K562 (cell line): ENCODE measurements around the gene ANKDD1A. TPM values are rescaled to one million over a fixed set of nuclear protein-coding genes. Genes with fewer than 3 reads are reported as not detected.

ENCODE experiments used
- ATAC-seq: fragments of 200-7000 bp; cut with Tn5 transposase; 3 replicates; pipeline ENCODE4 v1.9.1; 2020; ENCODE audit warnings: moderate library complexity
- BruUV-seq: library from RNA; stranded (reverse); fragments of 400-500 nt; replicated peaks from 2 replicates; lab custom pipeline; 2021; lab: Mats Ljungman, UMichigan
- CTCF ChIA-PET: fragments of 300-600 bp; formaldehyde crosslinking; extraction: SDS; loops from one replicate; lab custom pipeline; 2021; ENCODE audit warnings: low intra/inter-chr PET ratio; lab: Yijun Ruan, JAX
- POLR2A ChIA-PET: fragments of 300-600, 350-650 bp; sonication (Branson Sonifier 250); formaldehyde crosslinking; extraction: SDS; loops from one replicate; lab custom pipeline; 2021; ENCODE audit warnings: antibody characterized with exemption, inconsistent platforms; lab: Yijun Ruan, JAX
- DNase-seq, 4 experiments: peaks; one replicate each; pipeline versions ENCODE4 v3.0.0 to v3.0.0-alpha.2; 2011 to 2018; ENCODE audit warnings: low spot score in 3 of 4, mixed read lengths in 3 of 4; ENCODE audit errors: extremely low read depth in 1 of 4
- FAIRE-seq: peaks from 2 replicates; lab custom pipeline; 2011; peaks lifted over from hg19 to GRCh38; lab: Jason Lieb, UNC
- H2AFZ ChIP-seq: 2 replicates; pipeline ENCODE4 v1.6.0; 2011; ENCODE audit warnings: low read depth, low read length, control low read depth, inconsistent platforms
- H3K27ac ChIP-seq: fragments of 200-600 bp; 3 replicates; pipeline ENCODE4 v1.8.0; 2011; ENCODE audit warnings: low read depth, mild to moderate bottlenecking, control low read depth, inconsistent platforms, low read length, moderate library complexity, mixed read lengths; ENCODE audit errors: extremely low read depth
- H3K27me3 ChIP-seq, 2 experiments: fragments of 300-600 bp in 1 of 2; 2 replicates in 1 of 2; 3 replicates in 1 of 2; pipeline versions ENCODE4 v1.6.0 to v1.8.0; 2011; ENCODE audit warnings: inconsistent platforms in 2 of 2, low read length in 2 of 2, mild to moderate bottlenecking in 1 of 2, mixed read lengths in 1 of 2, moderate library complexity in 1 of 2; ENCODE audit not compliant: control insufficient read depth in 2 of 2, insufficient read depth in 2 of 2
- H3K36me3 ChIP-seq: fragments of 300-600 bp; 3 replicates; pipeline ENCODE4 v1.8.0; 2011; ENCODE audit warnings: mild to moderate bottlenecking, low read length, inconsistent platforms; ENCODE audit not compliant: control insufficient read depth, insufficient read depth
- H3K4me1 ChIP-seq, 2 experiments: fragments of 200-600 bp in 1 of 2; replicated peaks in 1 of 2; 2 replicates in 1 of 2; 3 replicates in 1 of 2; pipeline versions ENCODE4 v1.5.1 to v1.8.0; 2011; ENCODE audit warnings: inconsistent platforms in 2 of 2, low read length in 2 of 2, mild to moderate bottlenecking in 1 of 2, mixed read lengths in 1 of 2, moderate library complexity in 1 of 2; ENCODE audit not compliant: control insufficient read depth in 2 of 2, insufficient read depth in 2 of 2
- H3K4me2 ChIP-seq: 2 replicates; pipeline ENCODE4 v1.6.1; 2011; ENCODE audit warnings: low read length, control low read depth, inconsistent platforms, mixed read lengths; ENCODE audit not compliant: insufficient read depth
- H3K4me3 ChIP-seq: fragments of 200-600 bp; sonication (generic), shearing (Covaris generic); 2 replicates; pipeline ENCODE4 v1.5.1; 2016; ENCODE audit warnings: control low read depth, inconsistent platforms
- H3K79me2 ChIP-seq: fragments of 200-600 bp; 3 replicates; pipeline ENCODE4 v1.8.0; 2011; ENCODE audit warnings: low read length, inconsistent platforms; ENCODE audit not compliant: control insufficient read depth, insufficient read depth
- H3K9ac ChIP-seq, 2 experiments: 2 replicates each; pipeline versions ENCODE4 v1.6.0 to v1.6.1; 2011; ENCODE audit warnings: low read depth in 2 of 2, low read length in 2 of 2, control low read depth in 1 of 2, inconsistent platforms in 1 of 2, mild to moderate bottlenecking in 1 of 2, mixed read lengths in 1 of 2; ENCODE audit not compliant: insufficient read depth in 1 of 2
- H3K9me1 ChIP-seq: one replicate; pipeline ENCODE4 v1.6.0; 2011; ENCODE audit warnings: inconsistent platforms, mild to moderate bottlenecking, low read length, moderate library complexity; ENCODE audit not compliant: control insufficient read depth, insufficient read depth
- H3K9me3 ChIP-seq: replicated peaks from 2 replicates; pipeline ENCODE4 v1.5.1; 2011; ENCODE audit warnings: low read depth, low read length, inconsistent platforms; ENCODE audit not compliant: control insufficient read depth, insufficient read depth
- H4K20me1 ChIP-seq: replicated peaks from 2 replicates; pipeline ENCODE4 v1.6.1; 2011; ENCODE audit warnings: low read length, inconsistent platforms, mixed read lengths; ENCODE audit not compliant: control insufficient read depth, insufficient read depth
- ETV5 ChIP-seq: sonication (generic); formaldehyde crosslinking; IDR thresholded peaks from 2 replicates; pipeline ENCODE4 v1.4.0; 2020; ENCODE audit warnings: low read depth, mild to moderate bottlenecking, missing genetic modification reagents
- GATAD2A ChIP-seq: fragments of 450-650 bp; IDR thresholded peaks from 2 replicates; pipeline ENCODE4 v1.6.1; 2017
- GATAD2B ChIP-seq: fragments of 450-650 bp; IDR thresholded peaks from 2 replicates; pipeline ENCODE4 v1.6.1; 2017; ENCODE audit warnings: mild to moderate bottlenecking, borderline replicate concordance
- IRF9 ChIP-seq: fragments of 450-650 bp; IDR thresholded peaks from 2 replicates; pipeline ENCODE4 v1.6.1; 2016; ENCODE audit warnings: missing biosample characterization, missing genetic modification characterization
- MTA1 ChIP-seq: fragments of 450-650 bp; IDR thresholded peaks from 2 replicates; pipeline ENCODE4 v1.6.1; 2017; ENCODE audit warnings: borderline replicate concordance
- ZNF311 ChIP-seq: fragments of 250-450 bp; sonication (Bioruptor Pico); IDR thresholded peaks from 2 replicates; pipeline ENCODE4 v1.4.0; 2020; ENCODE audit warnings: mild to moderate bottlenecking, moderate library complexity
- ZZZ3 ChIP-seq: fragments of 450-650 bp; IDR thresholded peaks from 2 replicates; pipeline ENCODE4 v1.6.1; 2016; ENCODE audit warnings: antibody characterized with exemption, mild to moderate bottlenecking, moderate library complexity
- WGBS: fragments of 100-300 bp; shearing (Covaris generic); methylation state at CpG from one replicate; pipeline ENCODE4 v1.1.6; 2016; ENCODE audit warnings: low coverage, mixed read lengths; ENCODE audit not compliant: insufficient coverage; ENCODE audit errors: missing lambda C conversion rate; 5-methylcytosine and 5-hydroxymethylcytosine counted together
- in situ Hi-C: fragments of 300-500 bp; cut with MboI; formaldehyde crosslinking; loops from 4 replicates; pipeline ENCODE4 v1.15.0; 2018; ENCODE audit warnings: inconsistent platforms, mixed read lengths
- intact Hi-C: fragments of 100-400 bp; cut with micrococcal nuclease; formaldehyde crosslinking; loops from 2 replicates; pipeline ENCODE4 v1.14.2; 2022
- polyA plus RNA-seq, 8 experiments: library from polyadenylated mRNA; depleted of rRNA in 4 of 8; stranded (reverse) in 5 of 8; unstranded in 3 of 8; fragments of >200 nt; fragmentation: Nextera tagmentation in 2 of 8; fragmentation: Illumina TruSeq in 1 of 8; extraction: Ambion mirVana in 2 of 8; extraction: Trizol in 1 of 8; gene quantifications; 2 replicates each; pipeline versions ENCODE4 v1.2.1 to v1.2.3, GENCODE V29; 2011 to 2014; ENCODE audit warnings: inconsistent platforms in 1 of 8, missing spikeins in 1 of 8
- total RNA-seq, 7 experiments: library from RNA; depleted of rRNA in 6 of 7; stranded (reverse); fragments of >200 nt in 6 of 7; fragmentation: Illumina TruSeq in 2 of 7; extraction: Trizol in 2 of 7; gene quantifications; 2 replicates each; pipeline versions ENCODE4 v1.2.1 to v1.2.3, GENCODE V29; 2011 to 2021; ENCODE audit warnings: low replicate concordance in 1 of 7
- TF ChIP-seq, protein P1 (sequence below): fragments of 450-650 bp; IDR thresholded peaks from 2 replicates; pipeline ENCODE4 v1.6.1; 2016; ENCODE audit warnings: antibody characterized with exemption
- TF ChIP-seq, protein P2 (sequence below): IDR thresholded peaks from 2 replicates; pipeline ENCODE4 v1.6.1; 2016; ENCODE audit warnings: missing genetic modification characterization, missing compliant biosample characterization

Gene ANKDD1A
- total and polyA plus RNA-seq, 9 of the 15 experiments (the other 6 are each of a cell fraction or from before 2014, with no cell fraction given), result 0.08 to 0.80 (median 0.43) TPM

DNA sequence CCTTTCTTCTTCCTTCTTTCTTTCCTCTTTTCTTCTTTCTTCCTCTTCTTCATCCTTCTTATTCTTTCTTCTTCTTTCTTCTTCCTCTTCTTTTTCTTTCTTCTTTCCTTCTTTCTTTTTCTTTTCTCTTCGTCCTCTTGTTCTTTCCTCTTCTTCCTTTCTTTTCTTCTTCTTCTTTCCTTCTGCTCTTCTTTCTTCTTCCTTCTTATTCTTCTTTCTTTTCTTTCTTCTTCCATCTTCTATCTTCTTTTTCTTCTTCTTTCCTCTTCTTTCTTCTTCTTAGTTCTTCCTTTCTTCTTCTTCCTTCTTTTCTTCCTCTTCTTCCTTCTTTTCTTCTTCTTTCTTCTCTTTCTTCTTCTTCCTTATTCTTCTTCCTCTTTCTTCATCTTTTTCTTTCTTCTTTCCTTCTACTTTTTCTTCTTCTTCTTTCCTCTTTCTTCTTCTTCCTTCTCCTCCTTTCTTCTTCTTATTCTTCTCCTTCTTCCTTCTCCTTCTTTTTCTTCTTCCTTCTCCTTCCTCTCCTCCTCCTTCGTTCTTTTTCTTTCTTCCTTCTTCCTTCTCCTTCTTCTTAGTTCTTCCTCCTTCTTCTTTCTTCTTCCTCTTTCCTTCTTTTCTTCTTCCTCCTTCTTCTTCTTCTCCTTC, 40.2 kb downstream of the ANKDD1A start:
- intact Hi-C loops (no loop called here), in situ Hi-C loops (no loop called here)
- no TSS peak for BruUV-seq
- ATAC-seq, result no peak
- Histone ChIP-seq H3K4me1 (no peaks in the 10 kb centered on the region), H3K4me2 (no peak overlapping the region), H3K4me3 (no peak overlapping the region), H3K9me3 (no peaks in the 10 kb centered on the region), H3K27ac (no peak overlapping the region), H3K27me3 (peaks cover 2 to 5% of the 10 kb centered on the region in 2 experiments; a peak in 1 of 5 replicates), H3K9ac (no peak overlapping the region), H3K36me3 (peaks cover 13% of the 10 kb centered on the region; the same call in 2 of the 3 replicates), H4K20me1 (no peaks in the 10 kb centered on the region), H3K9me1 (no peaks in the 10 kb centered on the region), H2AFZ (no peak overlapping the region), H3K79me2 (no peaks in the 10 kb centered on the region)
- ChIA-PET CTCF (interaction anchor here (0.6 kb wide), 1 partner anchor 795 kb away, joined by 3 read pairs; no protein-coding TSS in a partner anchor), POLR2A (no interaction called here)
- no peak for DNase-seq
- no peak for FAIRE-seq
- TF ChIP-seq IRF9 (tag), result no peak
- TF ChIP-seq, protein P1, sequence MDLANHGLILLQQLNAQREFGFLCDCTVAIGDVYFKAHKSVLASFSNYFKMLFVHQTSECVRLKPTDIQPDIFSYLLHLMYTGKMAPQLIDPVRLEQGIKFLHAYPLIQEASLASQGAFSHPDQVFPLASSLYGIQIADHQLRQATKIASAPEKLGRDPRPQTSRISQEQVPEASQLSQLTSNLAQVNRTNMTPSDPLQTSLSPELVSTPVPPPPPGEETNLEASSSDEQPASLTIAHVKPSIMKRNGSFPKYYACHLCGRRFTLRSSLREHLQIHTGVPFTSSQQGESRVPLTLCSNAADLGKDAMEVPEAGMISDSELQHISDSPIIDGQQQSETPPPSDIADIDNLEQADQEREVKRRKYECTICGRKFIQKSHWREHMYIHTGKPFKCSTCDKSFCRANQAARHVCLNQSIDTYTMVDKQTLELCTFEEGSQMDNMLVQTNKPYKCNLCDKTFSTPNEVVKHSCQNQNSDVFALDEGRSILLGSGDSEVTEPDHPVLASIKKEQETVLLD, result 0 out of 2 replicates have a peak, but pooled peaks have one; percentile 52
- TF ChIP-seq ETV5 (CRISPR knock-in tag), result no peak
- no peak for TF ChIP-seq ZNF311 (CRISPR knock-in tag)
- TF ChIP-seq MTA1, result peak; percentile 71
- TF ChIP-seq GATAD2A, result 0 out of 2 replicates have a peak, but pooled peaks have one; percentile 23
- TF ChIP-seq, protein P2, sequence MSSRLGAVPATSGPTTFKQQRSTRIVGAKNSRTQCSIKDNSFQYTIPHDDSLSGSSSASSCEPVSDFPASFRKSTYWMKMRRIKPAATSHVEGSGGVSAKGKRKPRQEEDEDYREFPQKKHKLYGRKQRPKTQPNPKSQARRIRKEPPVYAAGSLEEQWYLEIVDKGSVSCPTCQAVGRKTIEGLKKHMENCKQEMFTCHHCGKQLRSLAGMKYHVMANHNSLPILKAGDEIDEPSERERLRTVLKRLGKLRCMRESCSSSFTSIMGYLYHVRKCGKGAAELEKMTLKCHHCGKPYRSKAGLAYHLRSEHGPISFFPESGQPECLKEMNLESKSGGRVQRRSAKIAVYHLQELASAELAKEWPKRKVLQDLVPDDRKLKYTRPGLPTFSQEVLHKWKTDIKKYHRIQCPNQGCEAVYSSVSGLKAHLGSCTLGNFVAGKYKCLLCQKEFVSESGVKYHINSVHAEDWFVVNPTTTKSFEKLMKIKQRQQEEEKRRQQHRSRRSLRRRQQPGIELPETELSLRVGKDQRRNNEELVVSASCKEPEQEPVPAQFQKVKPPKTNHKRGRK (tag), result peak; percentile 98
- no peak for TF ChIP-seq ZZZ3
- no peak for TF ChIP-seq GATAD2B
- TF ChIP-seq, all 486 proteins: peak for 4
- WGBS, result 23% methylated on average over 2 of the region's 2 CpGs
